CD4-positive, alpha-beta T cell treated with Interleukin-1 beta for 1 hour (primary cell): ENCODE results near the gene PHLPP1.

Experiments
- DNase-seq, 2 donors: peaks; one replicate each; pipeline ENCODE4 v3.0.0-alpha.2; 2020 to 2022

The PHLPP1 gene

GRCh38 chr18:62953663-62954062 lies 238.3 kb downstream of the PHLPP1 start:
- DNase-seq: no peak

- DNase-seq: no peak
These were observed 239.0 kb downstream of the PHLPP1 start for GRCh38 chr18:62954366-62954765.

DNA sequence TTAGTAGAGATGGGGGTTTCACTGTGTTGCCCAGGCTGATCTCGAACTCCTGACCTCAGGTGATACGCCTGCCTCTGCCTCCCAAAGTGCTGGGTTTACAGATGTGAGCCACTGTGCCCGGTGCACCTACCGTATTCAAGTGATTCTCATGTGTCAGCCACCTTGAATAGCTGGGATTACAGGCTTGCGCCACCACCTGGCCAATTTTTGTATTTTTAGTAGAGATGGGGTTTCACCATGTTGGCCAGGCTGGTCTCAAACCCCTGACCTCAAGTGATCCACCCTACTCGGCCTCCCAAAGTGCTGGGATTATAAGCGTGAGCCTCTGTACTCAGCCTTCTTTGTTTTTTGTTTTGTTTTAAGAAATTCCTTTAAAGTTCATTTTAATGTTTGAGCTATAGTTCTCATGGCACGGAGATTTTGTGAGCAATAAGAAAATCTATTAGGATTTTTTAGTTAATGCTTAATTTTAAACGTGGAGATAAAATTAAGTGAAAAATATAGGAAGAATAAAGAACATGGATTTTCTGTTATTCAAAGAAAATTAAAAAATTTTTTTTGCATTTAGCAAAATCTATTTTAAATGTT lies 242.6 kb downstream of the PHLPP1 start:
- peak; percentile 37 to 48 for DNase-seq

DNA sequence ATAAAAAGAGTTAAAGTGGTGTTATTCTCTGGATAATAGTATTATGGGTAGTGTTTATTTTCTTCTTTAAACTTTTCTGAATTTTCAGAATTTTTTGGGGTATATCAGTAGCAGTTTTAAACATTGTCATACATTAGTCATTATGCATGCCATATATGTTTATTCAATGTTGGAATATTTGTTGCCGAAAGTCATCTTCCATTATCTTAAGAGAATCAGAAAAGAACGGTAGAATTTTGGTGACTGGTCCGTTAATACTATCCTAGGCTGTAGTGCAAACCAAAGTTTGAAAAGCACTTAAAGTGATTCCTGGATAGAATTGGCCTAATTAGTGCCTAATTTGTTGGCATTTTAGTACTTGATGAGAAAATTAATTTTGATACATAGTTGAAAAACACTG lies 244.1 kb downstream of the PHLPP1 start:
- no peak for DNase-seq

- DNase-seq: no peak
These were observed 248.2 kb downstream of the PHLPP1 start for GRCh38 chr18:62963507-62963906.

GRCh38 chr18:62964432-62964831 lies 249.1 kb downstream of the PHLPP1 start:
- DNase-seq: no peak

DNA sequence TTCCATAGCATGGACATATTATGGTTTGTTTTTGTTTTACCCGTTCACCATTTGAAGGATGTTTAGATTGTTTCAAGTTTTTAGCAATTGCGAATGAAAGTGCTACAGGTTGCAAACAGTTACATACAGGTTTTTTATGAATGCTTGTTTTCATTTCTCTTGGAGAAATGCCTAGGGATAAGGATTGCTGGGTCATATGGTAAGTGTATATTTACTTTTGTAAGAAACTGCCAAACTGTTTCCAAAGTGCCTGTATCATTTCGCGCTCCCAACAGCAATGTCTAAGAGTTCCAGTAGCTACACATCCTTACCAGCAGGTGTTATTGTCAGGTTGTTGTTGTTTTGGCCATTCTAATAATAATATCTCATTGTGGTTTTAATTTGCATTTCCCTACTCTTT lies 251.7 kb downstream of the PHLPP1 start:
- no peak for DNase-seq

DNA sequence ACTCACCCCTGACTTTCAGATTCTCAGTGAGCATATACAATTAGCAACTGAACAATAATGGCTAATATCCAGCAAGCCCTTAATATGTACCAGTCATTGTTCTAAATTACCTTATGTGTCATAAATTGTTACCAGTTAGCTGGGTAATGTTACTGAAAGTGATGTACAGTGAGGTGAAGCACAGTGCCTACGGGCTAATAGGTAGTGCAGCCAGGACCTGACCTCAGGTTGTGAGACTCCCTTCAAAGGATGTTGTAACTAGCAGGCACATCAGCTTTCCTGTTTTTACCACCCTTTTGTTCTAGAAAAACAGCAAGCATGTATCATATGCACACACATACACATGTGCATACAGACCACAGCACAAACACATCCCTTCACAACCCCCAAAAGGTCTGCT lies 258.3 kb downstream of the PHLPP1 start:
- no peak for DNase-seq

DNA sequence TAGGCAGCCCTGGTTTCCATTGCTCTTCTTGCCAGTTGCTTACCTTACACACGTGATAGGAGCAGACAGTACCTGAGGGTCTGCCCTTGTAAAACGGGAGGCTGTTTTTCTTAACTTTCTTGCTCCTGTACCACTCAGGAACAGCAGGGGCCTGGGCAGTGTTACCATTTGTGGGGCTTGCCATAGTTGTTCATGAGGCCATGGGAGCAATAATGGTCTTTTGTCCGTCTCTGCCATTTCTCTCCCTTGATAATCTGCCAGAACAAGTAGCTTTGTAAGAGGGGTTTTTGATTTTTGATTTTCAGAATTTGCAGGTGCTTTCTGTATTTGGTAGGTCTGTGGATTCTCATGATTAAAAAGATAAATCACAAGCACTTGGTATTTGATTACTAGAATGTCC lies 259.0 kb downstream of the PHLPP1 start:
- no peak for DNase-seq

GRCh38 chr18:62974928-62975675 lies 259.8 kb downstream of the PHLPP1 start:
- DNase-seq: no peak

DNA sequence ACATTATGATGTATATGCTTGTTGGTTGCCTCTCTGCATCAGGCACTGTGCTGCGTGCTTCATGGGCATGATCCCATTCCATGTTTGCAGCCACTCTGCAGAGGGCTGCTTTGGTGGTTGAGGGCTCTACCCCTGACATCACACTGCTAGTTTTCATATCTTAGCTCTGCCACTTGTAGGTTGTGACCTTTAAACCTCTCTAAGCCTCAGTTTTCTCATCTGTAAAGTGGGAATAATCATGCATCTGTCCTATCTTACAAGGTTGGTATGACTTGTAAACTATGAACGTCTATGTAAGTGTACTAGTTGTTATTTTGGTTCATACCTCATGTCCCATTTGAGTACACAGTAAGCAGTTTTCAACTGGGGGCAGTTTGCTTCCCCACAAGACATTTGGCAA lies 260.4 kb downstream of the PHLPP1 start:
- no peak for DNase-seq

GRCh38 chr18:62976227-62976626 lies 260.9 kb downstream of the PHLPP1 start:
- no peak for DNase-seq

DNA sequence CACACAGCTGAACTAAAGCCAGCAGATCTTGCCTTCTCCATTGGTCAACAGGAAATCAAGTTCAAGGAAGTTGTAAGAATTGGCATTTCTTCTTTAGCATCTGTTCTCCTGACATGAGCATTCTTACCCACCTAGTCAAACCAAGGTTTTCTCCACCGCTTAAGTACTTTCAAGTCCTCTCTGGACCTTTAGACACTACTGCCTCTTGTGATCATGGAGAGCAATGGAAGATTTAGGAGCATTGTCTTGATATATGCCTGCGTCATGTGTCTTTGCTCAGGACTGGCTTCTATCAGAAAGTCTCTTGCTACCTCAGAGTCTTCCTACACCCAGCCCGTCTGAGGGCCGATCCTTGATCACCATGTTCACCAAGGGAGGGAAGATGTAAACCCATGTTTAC lies 262.2 kb downstream of the PHLPP1 start:
- DNase-seq: no peak

DNA sequence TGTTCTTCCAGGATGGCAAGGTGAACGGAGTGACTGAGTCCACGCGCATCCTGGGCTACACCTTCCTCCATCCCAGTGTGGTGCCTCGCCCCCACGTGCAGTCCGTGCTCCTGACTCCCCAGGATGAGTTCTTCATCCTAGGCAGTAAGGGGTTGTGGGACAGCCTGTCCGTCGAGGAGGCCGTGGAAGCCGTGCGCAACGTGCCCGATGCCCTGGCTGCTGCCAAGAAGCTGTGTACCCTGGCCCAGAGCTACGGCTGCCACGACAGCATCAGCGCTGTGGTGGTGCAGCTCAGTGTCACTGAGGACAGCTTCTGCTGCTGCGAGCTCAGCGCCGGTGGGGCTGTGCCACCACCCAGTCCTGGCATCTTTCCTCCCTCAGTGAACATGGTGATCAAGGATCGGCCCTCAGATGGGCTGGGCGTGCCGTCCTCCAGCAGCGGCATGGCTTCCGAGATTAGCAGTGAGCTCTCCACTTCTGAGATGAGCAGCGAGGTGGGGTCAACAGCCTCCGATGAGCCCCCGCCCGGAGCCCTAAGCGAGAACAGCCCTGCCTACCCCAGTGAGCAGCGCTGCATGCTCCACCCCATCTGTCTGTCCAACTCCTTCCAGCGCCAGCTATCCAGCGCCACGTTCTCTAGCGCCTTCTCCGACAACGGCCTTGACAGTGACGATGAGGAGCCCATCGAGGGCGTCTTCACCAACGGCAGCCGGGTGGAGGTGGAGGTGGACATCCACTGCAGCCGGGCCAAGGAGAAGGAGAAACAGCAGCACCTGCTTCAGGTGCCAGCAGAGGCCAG lies 263.1 kb downstream of the PHLPP1 start:
- no peak for DNase-seq

- DNase-seq: peak in 1 of 2 donors; percentile 19
These were observed 263.8 kb downstream of the PHLPP1 start for GRCh38 chr18:62979176-62979575.

DNA sequence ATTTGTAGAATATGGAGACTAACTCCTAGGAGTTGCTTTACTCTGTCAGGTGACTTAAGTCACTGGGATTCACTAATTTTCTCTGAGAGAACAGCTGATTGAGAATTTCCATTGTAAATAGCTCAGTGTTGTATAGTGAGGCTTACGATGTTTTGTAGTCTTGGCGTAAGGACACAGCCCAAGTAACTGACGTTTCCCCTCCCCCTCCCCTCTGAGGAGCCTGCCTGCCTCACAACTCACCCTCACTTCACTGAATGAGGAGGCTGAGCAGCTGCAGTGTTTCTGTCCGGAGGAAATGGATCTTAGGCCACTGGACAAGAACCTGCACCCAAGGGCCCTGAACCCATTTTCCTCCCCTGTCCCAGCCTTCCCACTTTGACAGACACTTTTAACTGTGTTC lies 264.6 kb downstream of the PHLPP1 start:
- no peak for DNase-seq

DNA sequence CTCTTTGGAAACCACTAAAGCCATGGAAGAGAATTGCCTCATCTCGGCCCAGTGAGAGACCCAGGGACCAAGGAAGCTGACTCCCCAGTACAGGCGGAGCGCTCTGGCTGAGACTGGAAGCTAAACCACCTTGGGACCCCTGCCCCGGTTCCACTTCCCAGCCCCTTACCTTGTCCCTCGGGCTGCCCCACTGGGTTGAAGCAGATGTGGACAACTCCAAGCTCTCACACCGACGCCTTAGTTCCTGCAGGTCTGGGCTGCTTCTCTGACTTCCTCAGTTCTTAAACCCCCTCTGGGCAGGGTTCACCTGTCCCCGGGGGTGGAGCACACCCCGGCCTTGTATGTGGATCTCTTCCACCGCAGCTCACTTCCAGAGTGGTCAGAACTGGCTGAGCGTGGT lies 266.2 kb downstream of the PHLPP1 start:
- DNase-seq: no peak

GRCh38 chr18:62982600-62983251 lies 267.4 kb downstream of the PHLPP1 start:
- peak; percentile 54 to 64 for DNase-seq

- no peak for DNase-seq
These were observed 269.4 kb downstream of the PHLPP1 start for GRCh38 chr18:62984656-62985315.

- DNase-seq: no peak
These were observed 271.1 kb downstream of the PHLPP1 start for GRCh38 chr18:62986490-62986889.

DNA sequence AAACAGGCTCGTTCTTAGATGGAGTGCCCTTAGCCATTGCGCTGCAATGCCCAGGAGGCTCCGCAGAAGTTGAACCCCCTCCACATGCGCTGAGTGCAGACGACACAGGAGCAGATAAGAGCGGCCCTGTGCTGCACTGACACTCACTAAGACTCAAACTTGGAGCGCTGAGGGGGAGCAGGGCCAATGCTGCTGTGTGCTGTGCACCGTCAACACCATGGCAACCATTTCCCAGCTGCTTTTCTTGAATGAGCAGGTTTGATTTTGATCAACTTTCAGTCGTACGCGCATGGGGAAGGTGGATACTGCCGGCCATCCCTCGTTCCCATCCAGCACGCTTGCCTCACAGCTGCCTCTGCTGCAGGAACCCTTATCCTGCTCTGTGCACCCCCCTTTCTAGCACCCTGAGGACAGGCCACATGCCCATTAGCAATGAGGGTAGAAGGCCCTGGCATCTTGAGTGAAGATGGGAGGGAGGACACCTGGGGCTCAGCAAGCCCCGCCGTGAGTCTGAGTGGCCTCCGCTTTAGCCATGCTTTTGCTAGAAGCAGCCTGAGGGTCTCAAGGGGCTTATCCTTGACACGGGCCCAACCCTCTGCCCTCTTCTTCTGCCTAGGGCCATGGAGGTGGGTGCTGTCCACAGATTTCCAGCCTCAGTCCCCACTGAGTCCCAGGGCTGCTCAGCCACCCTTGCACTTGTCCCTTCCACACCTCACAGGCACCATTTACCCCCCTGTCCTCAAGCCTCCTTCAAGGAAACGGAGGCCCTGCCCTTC lies 271.9 kb downstream of the PHLPP1 start:
- DNase-seq: no peak

DNA sequence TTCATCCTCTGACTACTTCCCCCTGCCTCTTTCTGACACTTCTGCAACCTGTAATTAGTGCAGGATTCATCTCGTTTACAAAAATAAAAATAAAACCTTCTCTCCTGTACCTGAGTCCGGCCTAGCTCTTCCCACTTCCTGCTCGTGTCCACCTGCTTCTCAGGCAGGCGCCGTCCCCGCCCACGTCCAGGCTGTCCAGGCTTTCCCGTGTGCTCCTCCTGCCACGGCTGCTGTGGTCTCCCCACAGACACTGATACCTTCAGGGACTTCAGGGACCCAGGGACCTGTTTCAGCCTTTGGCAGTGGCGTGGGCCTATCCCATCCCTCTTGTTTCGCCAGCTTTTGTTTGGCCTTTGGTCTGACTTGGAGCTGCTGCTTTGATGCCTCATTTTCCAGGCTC lies 272.5 kb downstream of the PHLPP1 start:
- DNase-seq: no peak
